Measurements from ENCODE around the gene FGF14.

The FGF14 gene

GRCh38 chr13:102233566-102234208 lies 168.2 kb downstream of the FGF14 start:
- H3K4me3 Mint-ChIP-seq: no peak overlapping the region

DNA sequence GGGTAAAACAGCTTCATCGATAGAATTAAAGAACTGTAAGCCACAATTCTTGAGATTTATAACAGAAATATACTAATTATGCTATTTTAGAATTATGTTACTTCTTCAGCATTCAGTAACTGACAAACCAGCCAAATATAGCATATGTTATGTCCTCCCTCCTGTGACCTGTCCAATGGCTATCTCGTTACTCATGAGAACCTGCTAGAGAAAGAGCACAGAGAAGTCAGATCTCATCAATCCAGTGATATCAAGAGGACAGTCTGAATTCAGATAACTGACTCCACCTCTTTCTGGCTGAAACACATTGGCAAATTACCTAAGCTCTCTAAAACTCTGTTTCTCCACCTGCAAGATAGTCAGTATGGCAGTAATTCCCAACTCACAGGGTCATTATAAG lies 170.4 kb downstream of the FGF14 start:
- no peak overlapping the region for H3K27ac Mint-ChIP-seq
- no peaks in the 10 kb centered on the region for H3K9me3 Mint-ChIP-seq
- no peak overlapping the region for H3K4me3 Mint-ChIP-seq
- H3K36me3 Mint-ChIP-seq (ENCODE audit: low read depth): no peaks in the 10 kb centered on the region
- H3K4me1 Mint-ChIP-seq: no peaks in the 10 kb centered on the region
- no peak for TF ChIP-seq CTCF (IDR thresholded peaks at IDR 0.05; ENCODE audit: unreplicated experiment in 3 of 3)
- peaks cover 11% of the 10 kb centered on the region for H3K27me3 Mint-ChIP-seq (ENCODE audit: low read depth)

More at GRCh38 chr13:102233566-102234208, 168.2 kb downstream of the FGF14 start:
- H3K36me3 Mint-ChIP-seq (ENCODE audit: low read depth): no peaks in the 10 kb centered on the region
- no peak for TF ChIP-seq CTCF (IDR thresholded peaks at IDR 0.05; ENCODE audit: unreplicated experiment in 3 of 3)
- H3K27me3 Mint-ChIP-seq (ENCODE audit: low read depth): peaks cover 11% of the 10 kb centered on the region
- no peaks in the 10 kb centered on the region for H3K9me3 Mint-ChIP-seq
- H3K4me1 Mint-ChIP-seq: no peaks in the 10 kb centered on the region
- H3K27ac Mint-ChIP-seq: no peak overlapping the region

DNA sequence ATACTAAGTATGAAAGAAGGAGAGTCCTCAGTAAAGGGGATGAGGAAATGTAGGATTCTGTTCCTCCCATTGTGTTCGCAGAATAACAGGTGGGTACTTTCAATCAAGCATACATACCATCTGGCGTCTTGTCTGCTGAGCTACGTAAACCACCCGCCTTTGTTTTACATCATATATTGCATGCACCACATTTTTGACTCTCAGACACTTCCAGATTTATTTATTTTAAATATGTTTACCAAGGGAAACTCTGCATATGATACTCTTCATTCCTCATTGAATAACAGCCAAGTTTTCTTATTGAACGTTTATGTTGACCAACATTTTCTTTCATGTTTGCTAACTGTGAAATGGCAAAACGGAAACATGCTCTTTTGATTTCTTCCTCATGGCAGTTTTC lies 174.1 kb downstream of the FGF14 start:
- no peaks in the 10 kb centered on the region for H3K4me1 Mint-ChIP-seq
- H3K36me3 Mint-ChIP-seq (ENCODE audit: low read depth): no peaks in the 10 kb centered on the region
- H3K4me3 Mint-ChIP-seq: no peak overlapping the region
- H3K27me3 Mint-ChIP-seq (ENCODE audit: low read depth): peaks cover 11% of the 10 kb centered on the region
- no peak overlapping the region for H3K27ac Mint-ChIP-seq
- no peaks in the 10 kb centered on the region for H3K9me3 Mint-ChIP-seq
- no peak for TF ChIP-seq CTCF (IDR thresholded peaks at IDR 0.05; ENCODE audit: unreplicated experiment in 3 of 3)

- H3K4me3 Mint-ChIP-seq: no peak overlapping the region
- no peaks in the 10 kb centered on the region for H3K4me1 Mint-ChIP-seq
- no peak overlapping the region for H3K27ac Mint-ChIP-seq
- no peaks in the 10 kb centered on the region for H3K36me3 Mint-ChIP-seq (ENCODE audit: low read depth)
- H3K9me3 Mint-ChIP-seq: no peaks in the 10 kb centered on the region
- TF ChIP-seq CTCF (IDR thresholded peaks at IDR 0.05; ENCODE audit: unreplicated experiment in 3 of 3): no peak
- H3K27me3 Mint-ChIP-seq (ENCODE audit: low read depth): peaks cover 11% of the 10 kb centered on the region
These were observed 175.3 kb downstream of the FGF14 start for GRCh38 chr13:102226591-102226990.

DNA sequence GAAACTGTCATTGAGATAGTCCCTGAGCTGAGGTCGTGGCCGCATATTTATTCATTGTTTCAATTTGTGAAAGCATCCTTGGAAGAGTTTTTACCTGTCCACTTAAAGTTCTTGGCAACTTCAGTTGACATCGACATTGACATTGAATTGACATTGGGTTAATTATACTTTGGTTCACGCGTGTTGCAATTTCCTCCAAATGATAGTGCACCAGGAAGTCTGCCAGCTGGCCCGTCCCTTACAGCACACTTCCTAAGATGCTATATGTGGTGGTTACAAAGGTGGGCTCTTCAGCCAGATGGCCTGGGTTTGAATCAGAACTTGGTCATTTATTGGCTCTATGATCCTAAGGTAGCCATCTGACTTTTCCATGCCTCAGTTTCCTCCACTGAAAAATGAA lies 176.0 kb downstream of the FGF14 start:
- no peak for TF ChIP-seq CTCF (IDR thresholded peaks at IDR 0.05; ENCODE audit: unreplicated experiment in 3 of 3)
- no peaks in the 10 kb centered on the region for H3K9me3 Mint-ChIP-seq
- H3K27me3 Mint-ChIP-seq (ENCODE audit: low read depth): peaks cover 11% of the 10 kb centered on the region
- no peak overlapping the region for H3K27ac Mint-ChIP-seq
- no peak overlapping the region for H3K4me3 Mint-ChIP-seq
- H3K4me1 Mint-ChIP-seq: no peaks in the 10 kb centered on the region
- H3K36me3 Mint-ChIP-seq (ENCODE audit: low read depth): no peaks in the 10 kb centered on the region

- Mint-ChIP-seq H3K36me3 (ENCODE audit: low read depth) (no peaks in the 10 kb centered on the region), H3K27me3 (ENCODE audit: low read depth) (peaks cover 4% of the 10 kb centered on the region), H3K9me3 (no peaks in the 10 kb centered on the region), H3K4me1 (no peaks in the 10 kb centered on the region), H3K27ac (no peak overlapping the region), H3K4me3 (no peak overlapping the region)
- no peak for TF ChIP-seq CTCF (IDR thresholded peaks at IDR 0.05; ENCODE audit: unreplicated experiment in 3 of 3)
These were observed 181.1 kb downstream of the FGF14 start for GRCh38 chr13:102220681-102221228.

All from nephron (organoid).